Osteocyte (in vitro differentiated cells): ENCODE measurements around the gene ROCK2. TPM values are rescaled to one million over a fixed set of nuclear protein-coding genes. Genes with fewer than 3 reads are reported as not detected.

Experiments
- DNase-seq: peaks from one replicate; pipeline ENCODE4 v3.0.0; 2021; ENCODE audit warnings: mixed read lengths; ENCODE audit not compliant: unreplicated experiment; ENCODE audit errors: extremely low spot score
- H3K27ac Mint-ChIP-seq: one replicate; pipeline ENCODE4 v1.8.0; 2021; ENCODE audit warnings: mild to moderate bottlenecking, mixed read lengths; ENCODE audit not compliant: unreplicated experiment
- H3K27me3 Mint-ChIP-seq: one replicate; pipeline ENCODE4 v1.8.0; 2021; ENCODE audit warnings: mixed read lengths; ENCODE audit not compliant: unreplicated experiment
- H3K36me3 Mint-ChIP-seq: one replicate; pipeline ENCODE4 v1.8.0; 2021; ENCODE audit warnings: mixed read lengths; ENCODE audit not compliant: unreplicated experiment
- H3K4me1 Mint-ChIP-seq: one replicate; pipeline ENCODE4 v1.8.0; 2021; ENCODE audit warnings: mixed read lengths; ENCODE audit not compliant: unreplicated experiment
- H3K4me3 Mint-ChIP-seq: one replicate; pipeline ENCODE4 v1.8.0; 2021; ENCODE audit warnings: mild to moderate bottlenecking, moderate library complexity, mixed read lengths; ENCODE audit not compliant: unreplicated experiment
- H3K9me3 Mint-ChIP-seq: one replicate; pipeline ENCODE4 v1.8.0; 2021; ENCODE audit warnings: mixed read lengths; ENCODE audit not compliant: unreplicated experiment
- CTCF ChIP-seq: fragments of 200-600 bp; sonication (generic); IDR thresholded peaks from 2 replicates; pipeline ENCODE4 v1.5.0; 2021; ENCODE audit warnings: antibody characterized with exemption, mild to moderate bottlenecking, moderate library complexity
- total RNA-seq: library from RNA; stranded (reverse); gene quantifications from 2 replicates; pipeline ENCODE4 v1.2.1, GENCODE V29; 2021

ROCK2 gene
- total RNA-seq, 1 donor from 2014 or later, result 56.4 TPM

DNA sequence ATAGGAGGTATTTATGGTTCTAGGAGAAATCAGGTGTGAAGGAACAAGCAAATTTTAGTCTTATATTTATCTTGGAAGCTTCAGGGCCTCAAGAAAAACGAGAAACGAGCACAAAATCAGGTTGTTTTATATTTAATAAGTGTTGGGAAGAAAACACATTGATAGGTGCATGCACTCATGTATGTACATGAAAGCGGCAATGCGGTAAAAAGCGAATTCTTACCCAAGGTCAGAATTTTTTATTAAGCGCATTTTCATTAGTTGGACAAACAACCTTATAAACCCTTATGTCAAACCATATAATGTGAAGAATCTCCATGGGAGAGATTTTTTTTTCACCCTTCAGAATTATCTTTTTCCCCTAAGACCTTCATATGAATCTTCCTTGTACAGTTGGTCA is 163.8 kb downstream of the ROCK2 start:
- Mint-ChIP-seq H3K4me1 (peaks cover 7% of the 10 kb centered on the region), H3K9me3 (no peaks in the 10 kb centered on the region), H3K4me3 (no peak overlapping the region), H3K27me3 (no peaks in the 10 kb centered on the region), H3K36me3 (peaks cover 21% of the 10 kb centered on the region), H3K27ac (no peak overlapping the region)
- TF ChIP-seq CTCF, result no peak
- no peak for DNase-seq

- Mint-ChIP-seq H3K4me3 (no peak overlapping the region), H3K9me3 (no peaks in the 10 kb centered on the region), H3K27me3 (no peaks in the 10 kb centered on the region), H3K36me3 (peaks cover 19% of the 10 kb centered on the region), H3K27ac (no peak overlapping the region), H3K4me1 (peaks cover 15% of the 10 kb centered on the region)
- no peak for TF ChIP-seq CTCF
- DNase-seq, result no peak
Measured at GRCh38 chr2:11179899-11180298, 164.5 kb downstream of the ROCK2 start.

DNA sequence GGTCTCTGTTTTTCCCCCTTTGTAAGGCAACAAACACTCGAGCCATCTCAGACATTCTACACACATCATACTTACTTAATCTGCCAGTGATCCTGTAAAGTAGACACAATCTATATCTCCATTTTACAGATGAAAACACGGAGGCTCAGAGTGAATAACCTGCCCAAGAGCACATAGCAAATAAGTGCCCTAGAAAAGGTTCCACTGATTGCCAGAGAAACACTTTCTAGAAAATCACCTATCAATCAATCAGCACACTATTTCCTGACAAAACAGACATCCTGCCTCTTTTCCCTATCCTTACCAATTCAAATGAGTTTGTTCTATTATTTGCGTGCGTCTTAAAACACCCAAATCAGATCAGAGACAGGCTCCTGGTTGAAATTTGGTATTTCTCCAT is 165.2 kb downstream of the ROCK2 start:
- Mint-ChIP-seq H3K27ac (no peak overlapping the region), H3K27me3 (no peaks in the 10 kb centered on the region), H3K4me1 (peaks cover 15% of the 10 kb centered on the region), H3K36me3 (peaks cover 17% of the 10 kb centered on the region), H3K9me3 (no peaks in the 10 kb centered on the region), H3K4me3 (no peak overlapping the region)
- no peak for DNase-seq
- no peak for TF ChIP-seq CTCF

DNA sequence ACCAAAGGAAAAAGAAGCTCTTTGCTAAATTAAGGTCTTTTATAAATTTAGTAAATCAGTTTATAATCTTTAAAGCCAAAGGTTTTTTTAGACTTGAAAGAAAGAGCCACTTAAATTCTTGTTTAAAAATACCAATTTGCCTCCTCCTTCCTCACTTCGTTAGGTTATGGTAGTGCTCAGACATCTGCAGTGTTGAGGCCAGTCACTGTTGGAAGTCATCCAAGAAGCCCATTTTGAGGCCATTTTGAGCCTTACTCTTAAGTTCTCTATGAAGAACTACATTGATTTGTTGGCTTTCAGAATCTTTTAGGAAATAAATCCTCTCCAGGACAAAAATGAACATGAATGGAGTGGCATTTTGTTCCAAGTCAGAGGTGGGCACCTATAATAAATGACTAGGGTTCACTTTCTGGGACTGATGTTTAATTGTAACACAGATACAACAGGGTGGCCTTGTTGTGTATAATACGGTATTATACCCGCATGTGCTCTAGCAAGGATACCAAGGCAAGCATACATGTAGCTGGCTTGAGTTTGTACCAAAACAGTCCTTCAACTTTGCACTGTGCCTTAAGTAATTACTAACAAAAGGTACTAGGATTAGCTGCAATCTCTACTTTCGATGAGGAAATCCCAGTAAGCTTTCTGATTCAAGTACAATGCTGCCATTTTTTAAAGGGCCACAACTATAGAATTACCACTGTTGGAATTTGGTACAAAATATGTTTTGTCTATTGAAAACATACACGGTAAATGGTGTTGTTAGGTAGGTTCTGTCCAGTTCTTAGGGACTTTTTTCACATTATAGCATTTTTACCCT is 166.4 kb downstream of the ROCK2 start:
- DNase-seq, result no peak

More for the DNA sequence above, 166.4 kb downstream of the ROCK2 start:
- no peak overlapping the region for H3K4me3 Mint-ChIP-seq
- H3K4me1 Mint-ChIP-seq, result peaks cover 15% of the 10 kb centered on the region
- no peaks in the 10 kb centered on the region for H3K27me3 Mint-ChIP-seq
- H3K36me3 Mint-ChIP-seq, result peaks cover 16% of the 10 kb centered on the region
- no peak overlapping the region for H3K27ac Mint-ChIP-seq
- no peak for TF ChIP-seq CTCF
- no peaks in the 10 kb centered on the region for H3K9me3 Mint-ChIP-seq
